Measurements from ENCODE around the gene SNCAIP.

DNA sequence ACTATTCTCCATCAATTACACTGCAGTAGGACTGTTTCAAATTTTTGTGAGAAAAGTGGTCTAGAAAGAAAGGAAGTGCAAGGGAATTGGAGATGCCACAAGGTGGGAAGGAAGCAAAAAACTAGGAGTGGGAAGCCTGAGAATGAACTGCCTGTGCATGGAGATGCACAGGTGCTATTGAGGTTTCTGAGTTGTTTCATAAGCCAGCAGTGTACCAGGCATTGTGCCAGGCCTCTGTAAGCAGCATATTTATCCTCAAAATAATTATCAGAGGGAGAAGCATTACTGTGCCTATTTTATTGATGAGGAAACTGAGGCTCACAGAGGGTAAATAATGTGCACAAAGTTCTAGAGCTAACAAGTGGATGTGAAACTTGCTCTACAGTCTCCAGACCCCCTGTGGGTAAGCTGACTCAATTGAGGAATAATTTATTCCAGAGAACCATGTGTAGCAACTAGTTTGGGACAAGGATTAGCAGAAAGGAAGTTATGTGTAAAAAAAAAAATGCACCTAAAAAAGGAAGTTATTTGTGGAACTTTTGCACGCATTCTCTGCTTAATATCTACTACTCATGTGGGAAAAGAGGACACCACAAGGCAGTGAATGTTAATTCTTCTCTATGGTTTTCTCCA lies 96.7 kb downstream of the SNCAIP start:
- TF ChIP-seq POLR2A (IDR thresholded peaks at IDR 0.05; ENCODE audit: low read depth) (no peak), CTCF (IDR thresholded peaks at IDR 0.05) (no peak)
